ENCODE measurements around the gene CATSPERE.

CATSPERE gene

GRCh38 chr1:244598611-244599010 lies 137.5 kb downstream of the CATSPERE start:
- Histone ChIP-seq H3K36me3 (ENCODE audit: insufficient read depth, low read length) (no peaks in the 10 kb centered on the region), H4K20me1 (ENCODE audit: insufficient read depth, low read length) (no peaks in the 10 kb centered on the region), H3K4me1 (ENCODE audit: insufficient read depth, low read length) (no peaks in the 10 kb centered on the region), H3K9me3 (ENCODE audit: insufficient read depth, low read length, severe bottlenecking) (no peaks in the 10 kb centered on the region), H3K27ac (ENCODE audit: low read length) (no peak overlapping the region), H3K4me3 (ENCODE audit: low read depth in 1 of 2, low read length in 2 of 2) (no peak overlapping the region), H3K79me2 (ENCODE audit: insufficient read depth, low read length) (no peaks in the 10 kb centered on the region), H3K27me3 (ENCODE audit: insufficient read depth, low read length, poor library complexity) (no peaks in the 10 kb centered on the region), H2AFZ (ENCODE audit: low read depth, low read length) (no peak overlapping the region), H3K9ac (ENCODE audit: low read depth, low read length) (no peak overlapping the region), H3K4me2 (ENCODE audit: insufficient read depth, low read length) (no peak overlapping the region)
- DNase-seq (no peak), ATAC-seq (ENCODE audit: insufficient read depth, low read depth) (no peak)
- TF ChIP-seq EZH2 (IDR thresholded peaks at IDR 0.05; ENCODE audit: borderline replicate concordance, low read depth, low read length, severe bottlenecking): no peak
- TF ChIP-seq, protein P1, sequence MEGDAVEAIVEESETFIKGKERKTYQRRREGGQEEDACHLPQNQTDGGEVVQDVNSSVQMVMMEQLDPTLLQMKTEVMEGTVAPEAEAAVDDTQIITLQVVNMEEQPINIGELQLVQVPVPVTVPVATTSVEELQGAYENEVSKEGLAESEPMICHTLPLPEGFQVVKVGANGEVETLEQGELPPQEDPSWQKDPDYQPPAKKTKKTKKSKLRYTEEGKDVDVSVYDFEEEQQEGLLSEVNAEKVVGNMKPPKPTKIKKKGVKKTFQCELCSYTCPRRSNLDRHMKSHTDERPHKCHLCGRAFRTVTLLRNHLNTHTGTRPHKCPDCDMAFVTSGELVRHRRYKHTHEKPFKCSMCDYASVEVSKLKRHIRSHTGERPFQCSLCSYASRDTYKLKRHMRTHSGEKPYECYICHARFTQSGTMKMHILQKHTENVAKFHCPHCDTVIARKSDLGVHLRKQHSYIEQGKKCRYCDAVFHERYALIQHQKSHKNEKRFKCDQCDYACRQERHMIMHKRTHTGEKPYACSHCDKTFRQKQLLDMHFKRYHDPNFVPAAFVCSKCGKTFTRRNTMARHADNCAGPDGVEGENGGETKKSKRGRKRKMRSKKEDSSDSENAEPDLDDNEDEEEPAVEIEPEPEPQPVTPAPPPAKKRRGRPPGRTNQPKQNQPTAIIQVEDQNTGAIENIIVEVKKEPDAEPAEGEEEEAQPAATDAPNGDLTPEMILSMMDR (IDR thresholded peaks at IDR 0.05; ENCODE audit: borderline replicate concordance, extremely low read depth, low read length, poor library complexity, severe bottlenecking): no peak

GRCh38 chr1:244599937-244600350 lies 138.9 kb downstream of the CATSPERE start:
- no peak overlapping the region for H3K27ac ChIP-seq (ENCODE audit: low read length)
- no peaks in the 10 kb centered on the region for H3K4me1 ChIP-seq (ENCODE audit: insufficient read depth, low read length)
- H3K27me3 ChIP-seq (ENCODE audit: insufficient read depth, low read length, poor library complexity): no peaks in the 10 kb centered on the region
- no peak overlapping the region for H3K4me3 ChIP-seq (ENCODE audit: low read depth in 1 of 2, low read length in 2 of 2)
- no peak overlapping the region for H3K9ac ChIP-seq (ENCODE audit: low read depth, low read length)
- DNase-seq (no peak), ATAC-seq (ENCODE audit: insufficient read depth, low read depth) (no peak)
- no peaks in the 10 kb centered on the region for H4K20me1 ChIP-seq (ENCODE audit: insufficient read depth, low read length)
- H2AFZ ChIP-seq (ENCODE audit: low read depth, low read length): no peak overlapping the region
- H3K4me2 ChIP-seq (ENCODE audit: insufficient read depth, low read length): no peak overlapping the region
- TF ChIP-seq, protein P1 (IDR thresholded peaks at IDR 0.05; ENCODE audit: borderline replicate concordance, extremely low read depth, low read length, poor library complexity, severe bottlenecking): no peak
- no peak for TF ChIP-seq EZH2 (IDR thresholded peaks at IDR 0.05; ENCODE audit: borderline replicate concordance, low read depth, low read length, severe bottlenecking)
- no peaks in the 10 kb centered on the region for H3K79me2 ChIP-seq (ENCODE audit: insufficient read depth, low read length)
- H3K9me3 ChIP-seq (ENCODE audit: insufficient read depth, low read length, severe bottlenecking): no peaks in the 10 kb centered on the region
- H3K36me3 ChIP-seq (ENCODE audit: insufficient read depth, low read length): no peaks in the 10 kb centered on the region

DNA sequence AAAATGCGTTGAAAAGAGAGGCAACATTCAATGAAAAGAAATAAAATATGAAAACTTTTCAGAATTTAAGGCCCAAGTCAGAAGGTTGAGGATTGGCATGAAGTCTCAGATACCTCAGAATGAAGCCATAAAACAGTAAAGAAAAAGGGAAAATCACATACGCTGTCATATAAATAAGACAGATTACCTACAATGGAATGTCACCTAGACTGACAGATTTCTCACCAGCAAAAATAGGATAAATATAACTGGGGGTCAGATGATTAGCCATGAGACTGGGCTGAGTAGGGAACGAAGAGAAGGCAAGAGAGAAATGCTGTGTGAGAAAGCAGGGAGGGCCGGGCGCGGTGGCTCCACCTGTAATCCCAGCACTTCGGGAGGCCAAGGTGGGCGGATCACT lies 140.3 kb downstream of the CATSPERE start:
- DNase-seq (no peak), ATAC-seq (ENCODE audit: insufficient read depth, low read depth) (no peak)
- Histone ChIP-seq H3K4me2 (ENCODE audit: insufficient read depth, low read length) (no peak overlapping the region), H3K9me3 (ENCODE audit: insufficient read depth, low read length, severe bottlenecking) (no peaks in the 10 kb centered on the region), H2AFZ (ENCODE audit: low read depth, low read length) (no peak overlapping the region), H3K36me3 (ENCODE audit: insufficient read depth, low read length) (no peaks in the 10 kb centered on the region), H3K27me3 (ENCODE audit: insufficient read depth, low read length, poor library complexity) (no peaks in the 10 kb centered on the region), H3K27ac (ENCODE audit: low read length) (no peak overlapping the region), H3K4me3 (ENCODE audit: low read depth in 1 of 2, low read length in 2 of 2) (no peak overlapping the region), H4K20me1 (ENCODE audit: insufficient read depth, low read length) (no peaks in the 10 kb centered on the region), H3K79me2 (ENCODE audit: insufficient read depth, low read length) (no peaks in the 10 kb centered on the region), H3K9ac (ENCODE audit: low read depth, low read length) (no peak overlapping the region), H3K4me1 (ENCODE audit: insufficient read depth, low read length) (no peaks in the 10 kb centered on the region)
- no peak for TF ChIP-seq EZH2 (IDR thresholded peaks at IDR 0.05; ENCODE audit: borderline replicate concordance, low read depth, low read length, severe bottlenecking)
- TF ChIP-seq, protein P1 (IDR thresholded peaks at IDR 0.05; ENCODE audit: borderline replicate concordance, extremely low read depth, low read length, poor library complexity, severe bottlenecking): no peak

DNA sequence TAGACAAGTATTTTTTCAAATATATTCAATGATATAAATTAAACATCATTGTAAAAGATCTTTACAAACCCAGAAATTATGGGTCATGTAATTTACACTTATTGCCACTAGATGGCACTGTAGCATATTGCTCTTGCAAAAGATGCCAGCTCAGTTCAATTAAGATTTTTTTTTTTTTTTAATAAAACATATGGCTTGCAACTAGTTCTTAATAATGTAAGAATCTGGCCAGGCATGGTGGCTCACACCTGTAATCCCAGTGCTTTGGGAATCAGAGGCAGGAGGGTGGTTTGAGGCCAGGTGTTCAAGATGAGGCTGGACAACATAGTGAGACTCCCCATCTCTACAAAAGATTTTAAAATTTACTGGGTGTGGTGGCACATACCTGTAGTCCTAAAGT lies 142.4 kb downstream of the CATSPERE start:
- peak; percentile 17; the same call in 1 of the 3 replicates for ATAC-seq (ENCODE audit: insufficient read depth, low read depth)
- Histone ChIP-seq H3K4me3 (ENCODE audit: low read depth in 1 of 2, low read length in 2 of 2) (no peak overlapping the region), H2AFZ (ENCODE audit: low read depth, low read length) (no peak overlapping the region), H3K27me3 (ENCODE audit: insufficient read depth, low read length, poor library complexity) (no peaks in the 10 kb centered on the region), H3K9me3 (ENCODE audit: insufficient read depth, low read length, severe bottlenecking) (no peaks in the 10 kb centered on the region), H3K9ac (ENCODE audit: low read depth, low read length) (no peak overlapping the region), H3K4me1 (ENCODE audit: insufficient read depth, low read length) (no peaks in the 10 kb centered on the region), H3K4me2 (ENCODE audit: insufficient read depth, low read length) (no peak overlapping the region), H3K27ac (ENCODE audit: low read length) (no peak overlapping the region), H3K36me3 (ENCODE audit: insufficient read depth, low read length) (no peaks in the 10 kb centered on the region), H4K20me1 (ENCODE audit: insufficient read depth, low read length) (no peaks in the 10 kb centered on the region), H3K79me2 (ENCODE audit: insufficient read depth, low read length) (no peaks in the 10 kb centered on the region)
- DNase-seq: no peak
- no peak for TF ChIP-seq EZH2 (IDR thresholded peaks at IDR 0.05; ENCODE audit: borderline replicate concordance, low read depth, low read length, severe bottlenecking)
- TF ChIP-seq, protein P1 (IDR thresholded peaks at IDR 0.05; ENCODE audit: borderline replicate concordance, extremely low read depth, low read length, poor library complexity, severe bottlenecking): peak; percentile 74

Data from DND-41 (cell line).